NK-92 (cell line): ENCODE measurements around the gene SST.

Experiments used
- DNase-seq: peaks from one replicate; lab custom pipeline; 2025; ENCODE audit not compliant: unreplicated experiment; lab: John Stamatoyannopoulos, UW

SST gene

DNA sequence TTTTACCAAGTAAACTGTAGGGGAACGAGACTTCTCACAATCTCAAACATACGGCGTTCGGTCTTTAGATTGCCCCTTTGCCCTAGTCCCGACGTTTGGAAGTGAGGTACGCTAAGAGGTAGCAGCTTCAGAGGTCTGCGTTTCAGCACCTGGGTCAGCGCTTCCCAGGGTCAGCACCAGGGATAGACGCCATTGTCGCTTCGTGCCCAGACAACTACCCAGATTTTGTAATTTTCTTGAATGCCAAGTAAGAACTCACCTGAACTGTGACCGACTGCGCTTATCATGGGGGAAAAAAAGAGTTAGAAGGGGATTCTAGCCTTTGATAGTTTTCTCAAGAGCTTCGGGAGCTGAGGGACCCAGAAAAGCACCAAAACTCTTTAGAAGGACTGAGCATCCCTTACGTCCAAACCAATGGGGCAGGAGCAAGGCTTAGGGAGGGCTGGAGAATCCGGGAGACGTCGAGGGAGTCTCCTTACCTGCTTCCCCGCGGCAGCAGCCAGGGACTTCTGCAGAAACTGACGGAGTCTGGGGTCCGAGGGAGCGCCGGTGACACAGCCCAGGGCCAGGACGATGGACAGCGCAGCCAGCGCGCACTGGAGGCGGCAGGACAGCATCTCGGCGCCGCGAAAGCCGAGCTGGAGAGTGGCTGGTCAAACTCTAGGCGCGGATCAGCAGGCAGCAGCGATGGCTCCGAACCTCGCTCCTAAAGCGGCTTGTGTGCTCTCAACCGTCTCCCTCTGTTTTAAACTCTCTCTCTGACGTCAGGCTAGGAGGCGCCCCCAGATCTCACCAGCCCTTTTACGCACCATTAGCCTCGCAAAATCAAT is at the start of gene SST:
Gene SST (minus strand): TSS at position 720 of the 830 bp plus-strand sequence. CDS start 103 bp downstream, at position 617.
- no peak for DNase-seq

- DNase-seq: no peak
Measured at GRCh38 chr3:187719628-187720336, 49.6 kb upstream of the SST start.

DNA sequence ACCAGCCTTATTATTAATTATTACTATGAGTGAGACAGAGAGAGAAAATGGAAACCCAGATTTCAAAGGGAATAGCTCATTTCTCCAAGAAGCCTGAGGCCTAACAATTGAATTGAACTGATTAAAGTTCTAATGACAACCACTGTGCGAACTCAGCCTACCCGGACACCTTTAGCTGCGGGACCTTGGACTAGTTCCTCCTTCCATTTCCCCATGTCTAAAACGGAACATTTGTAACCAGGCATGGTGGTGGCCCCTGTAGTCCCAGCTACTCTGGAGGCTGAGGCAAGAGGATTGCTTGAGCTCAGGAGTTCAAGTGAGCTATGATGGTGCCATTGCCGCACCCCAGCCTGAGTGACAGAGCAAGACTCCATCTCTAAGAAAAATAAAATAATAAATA is 48.6 kb upstream of the SST start:
- DNase-seq: no peak

DNA sequence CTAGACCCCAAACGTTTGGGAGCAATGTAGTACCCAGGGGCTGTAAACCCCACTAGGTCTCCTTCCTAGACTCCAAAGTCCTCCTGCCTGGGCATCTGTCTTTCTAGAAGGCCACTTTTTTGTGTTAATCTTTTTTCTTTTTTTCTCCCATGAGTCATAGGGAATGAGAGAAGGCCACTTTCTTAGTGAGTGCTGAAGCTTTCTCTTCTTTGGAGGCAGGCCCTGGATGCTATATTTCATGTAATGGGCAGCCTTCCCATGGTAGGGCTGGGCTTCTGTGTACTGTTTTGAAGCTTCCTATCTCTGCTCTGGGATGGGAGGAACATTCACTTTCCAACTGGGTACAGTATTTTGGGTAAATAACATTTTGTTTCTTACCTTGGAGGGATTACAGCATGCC is 47.4 kb upstream of the SST start:
- DNase-seq: no peak

DNA sequence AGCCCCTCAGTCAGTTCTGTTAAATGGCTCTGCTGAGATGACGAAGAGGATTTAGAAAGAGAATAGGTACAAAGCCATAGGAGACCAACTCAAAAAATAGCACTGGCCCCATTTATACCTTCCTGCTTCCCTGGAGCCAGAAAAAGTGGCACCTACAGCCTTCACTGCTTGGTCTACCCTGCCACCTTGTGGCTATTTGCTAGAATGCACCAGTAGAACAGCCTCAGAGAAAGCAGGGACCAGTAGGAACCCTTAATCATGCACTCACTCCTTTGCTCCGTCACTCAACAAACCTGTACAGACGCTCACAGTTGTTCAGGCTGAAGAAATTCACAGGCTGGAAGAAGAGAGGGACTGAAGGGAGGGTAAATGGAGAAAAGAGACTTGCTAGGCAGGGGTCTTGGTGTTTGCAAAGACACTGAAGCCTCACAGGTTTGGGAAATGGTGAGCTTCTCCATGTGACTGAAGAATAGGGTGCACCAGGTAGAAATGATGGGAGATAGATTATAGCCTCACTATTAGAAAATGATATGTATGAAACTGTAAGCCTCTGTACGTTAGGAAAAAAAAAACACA is 44.3 kb upstream of the SST start:
- no peak for DNase-seq

- no peak for DNase-seq
Measured at GRCh38 chr3:187713504-187713903, 43.3 kb upstream of the SST start.

DNA sequence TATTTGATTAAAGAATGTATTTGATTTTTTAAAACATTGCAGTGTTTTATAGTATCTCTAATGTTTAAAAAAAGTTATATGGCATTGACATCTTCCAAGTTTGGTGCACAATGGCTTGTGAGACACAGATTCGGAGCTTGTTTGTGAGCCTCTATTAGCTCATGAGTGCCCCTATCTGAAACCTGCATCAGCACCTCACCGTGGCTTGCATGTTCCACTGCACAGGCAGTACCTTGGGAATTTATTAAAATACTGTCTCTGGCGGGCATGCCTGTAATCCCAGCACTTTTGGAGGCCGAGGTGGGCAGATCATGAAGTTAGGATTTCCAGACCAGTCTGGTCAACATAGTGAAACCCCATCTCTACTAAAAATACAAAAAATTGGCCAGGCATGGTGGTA is 39.0 kb upstream of the SST start:
- no peak for DNase-seq

DNA sequence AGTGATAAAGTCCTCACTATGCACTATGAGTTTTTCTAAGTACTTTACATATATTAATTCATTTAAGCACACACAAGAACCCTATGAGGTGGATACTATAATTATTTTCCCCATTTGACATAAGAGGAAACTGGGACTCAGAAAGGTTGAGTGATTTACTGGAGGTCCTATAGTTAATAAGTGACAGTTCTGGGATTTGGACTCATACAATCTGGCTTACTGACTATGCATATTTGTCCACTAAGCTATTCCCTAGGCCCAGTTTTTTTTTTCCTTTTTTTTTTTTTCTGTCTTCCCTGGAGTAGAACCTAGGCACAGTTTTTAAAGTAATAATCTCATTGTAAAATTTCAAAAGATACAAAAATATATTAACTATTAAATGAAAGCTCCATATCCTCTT is 38.5 kb upstream of the SST start:
- DNase-seq: no peak

DNA sequence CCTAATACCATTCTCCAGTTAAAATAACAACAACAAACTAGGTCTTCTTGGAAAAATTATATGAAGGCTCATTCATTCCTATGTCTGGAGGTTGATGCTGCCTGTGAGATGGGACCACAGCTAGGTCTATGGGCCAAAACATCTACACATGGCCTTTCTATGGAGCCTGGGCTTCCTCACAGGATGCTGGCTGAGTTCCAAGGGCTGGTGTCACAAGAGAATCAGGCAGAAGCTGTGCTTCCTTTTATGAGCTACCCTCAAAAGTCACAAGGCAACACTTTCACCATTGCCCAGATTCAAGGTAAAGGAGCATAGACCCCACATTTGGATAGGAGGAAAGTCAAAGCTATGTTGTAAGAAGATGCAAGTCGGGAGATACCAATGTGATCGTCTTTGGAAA is 36.8 kb upstream of the SST start:
- DNase-seq: no peak

DNA sequence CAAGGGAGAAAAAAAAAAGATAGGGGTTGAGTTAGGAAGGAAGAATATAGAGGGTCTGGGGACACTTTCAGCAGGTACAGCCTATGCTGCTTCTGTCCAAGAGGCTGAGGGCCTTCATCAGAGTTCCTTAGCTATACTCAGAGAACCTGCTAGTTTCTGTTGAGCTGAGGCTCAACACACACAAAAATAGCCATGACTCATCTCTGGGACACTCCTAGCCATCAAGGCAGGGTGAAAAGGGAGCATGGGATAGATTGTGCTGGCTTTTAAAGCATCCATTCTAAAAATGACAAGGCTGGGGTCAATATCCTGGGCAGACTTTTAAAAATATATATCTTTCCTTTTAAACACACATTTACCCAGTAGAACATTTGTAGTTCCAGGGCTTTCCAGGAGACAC is 35.0 kb upstream of the SST start:
- DNase-seq: no peak

DNA sequence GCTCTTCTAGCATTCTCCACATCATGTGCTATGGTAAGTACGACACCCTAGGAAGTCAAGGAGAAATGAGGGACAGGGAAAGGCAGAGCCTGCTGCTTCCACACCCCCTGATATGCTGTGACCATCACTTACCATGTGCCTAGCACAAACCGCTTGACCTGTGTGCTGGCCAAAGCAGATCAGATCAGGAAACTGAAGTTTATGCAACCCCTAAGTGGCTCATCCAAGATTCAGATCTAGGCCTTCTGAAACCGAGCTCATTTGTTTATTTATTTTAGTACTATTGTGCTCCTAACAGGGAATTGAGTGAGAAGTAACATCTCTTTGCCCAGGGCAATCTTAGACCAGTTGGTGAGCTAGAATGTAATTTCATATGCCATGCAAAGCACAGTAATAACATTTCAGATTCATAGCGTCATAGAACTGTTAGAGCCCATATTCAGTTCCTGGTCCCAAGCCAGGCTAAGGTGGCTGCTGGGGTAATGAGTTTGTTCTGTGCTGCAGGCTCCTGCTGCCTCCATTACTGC is 32.4 kb upstream of the SST start, which contains the start of gene RTP2:
Gene RTP2 (minus strand): TSS at position 51 of the 527 bp plus-strand sequence. CDS start 429 bp downstream, outside the sequence.
- no peak for DNase-seq

- DNase-seq: no peak
Measured at GRCh38 chr3:187700249-187700648, 30.1 kb upstream of the SST start.

DNA sequence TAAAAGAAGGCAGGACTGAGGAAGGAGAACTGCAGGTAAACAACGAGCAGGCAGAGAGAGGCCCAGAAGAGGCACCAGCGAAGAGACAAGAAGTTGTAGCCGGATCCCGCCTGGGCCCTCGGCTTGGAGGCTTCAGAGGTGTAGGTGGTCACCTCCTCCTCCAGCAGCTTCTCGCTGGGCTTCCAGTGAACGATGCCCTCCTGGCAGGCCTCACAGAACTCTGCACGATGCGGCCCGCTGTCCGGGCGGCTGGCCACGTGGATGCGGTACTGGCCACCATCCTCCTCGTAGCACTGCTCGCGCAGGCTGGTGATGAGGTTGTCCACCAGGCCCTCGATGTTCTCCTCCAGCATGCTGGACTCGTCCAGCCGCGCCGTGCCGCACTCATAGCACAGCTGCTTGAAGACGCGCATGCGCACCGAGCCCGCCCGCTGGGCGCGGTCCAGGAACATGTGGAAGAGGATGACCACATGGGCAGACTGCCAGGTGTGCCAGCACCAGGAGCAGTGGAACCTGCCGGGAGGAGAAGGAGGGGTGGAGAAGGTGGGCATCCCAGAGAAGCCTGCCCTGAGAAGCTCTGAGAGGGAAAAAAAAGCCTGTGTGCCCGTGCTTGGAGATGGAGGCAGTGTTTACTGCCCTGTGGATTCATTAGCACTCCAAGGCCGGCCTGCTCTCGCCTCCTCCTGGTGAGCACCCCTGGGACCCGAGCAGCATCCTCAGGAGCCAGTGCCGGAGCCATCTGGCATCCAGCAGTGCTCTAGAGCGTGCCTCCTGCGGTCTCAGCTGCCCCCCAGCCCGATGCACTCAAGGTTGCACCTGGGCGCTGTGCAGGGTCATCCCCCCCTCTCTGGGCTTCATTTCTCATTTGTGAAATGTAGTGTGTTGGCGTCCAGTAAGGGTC is 28.6 kb upstream of the SST start:
- DNase-seq: no peak

- no peak for DNase-seq
Measured at GRCh38 chr3:187696021-187696420, 25.8 kb upstream of the SST start.

DNA sequence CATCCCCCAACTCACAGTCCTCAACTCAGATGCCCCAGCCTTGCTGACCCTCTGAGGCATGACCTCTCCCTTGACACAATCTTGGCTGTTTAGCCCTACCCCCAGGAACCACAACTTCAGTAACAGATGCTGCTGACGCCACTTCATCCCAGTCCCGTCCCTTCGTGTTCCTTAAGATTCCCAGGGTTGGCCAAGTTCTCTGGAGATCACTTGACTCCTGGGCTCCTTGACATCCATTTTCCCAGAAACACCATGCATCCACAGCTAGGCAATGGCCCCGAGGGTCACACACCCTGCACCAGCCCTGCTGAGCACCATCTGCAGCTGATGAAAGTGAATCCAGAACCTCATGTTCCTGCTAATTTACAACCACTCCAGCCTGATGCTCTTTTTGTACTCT is 25.3 kb upstream of the SST start:
- no peak for DNase-seq

GRCh38 chr3:187694801-187695200 is 24.6 kb upstream of the SST start:
- no peak for DNase-seq

DNA sequence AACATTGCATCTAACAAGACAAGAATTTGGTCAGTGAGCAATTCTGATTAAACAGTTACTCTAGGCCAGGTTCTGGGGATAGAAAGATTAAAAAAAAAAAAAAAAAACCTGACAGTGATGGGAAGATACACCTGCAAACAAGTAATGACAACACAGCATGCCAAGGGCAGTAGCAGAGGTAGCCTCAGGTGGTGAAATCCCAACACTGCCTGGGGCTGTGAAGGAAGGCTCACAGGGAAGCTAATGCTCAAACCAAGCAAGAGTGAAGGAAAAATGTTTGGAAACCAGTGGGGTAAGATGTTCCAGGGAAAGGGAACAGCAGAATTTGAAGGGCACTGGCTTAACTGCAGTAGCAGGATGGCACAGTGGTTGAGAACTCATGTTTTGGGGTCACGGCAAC is 23.2 kb upstream of the SST start:
- DNase-seq: no peak

GRCh38 chr3:187689984-187690383 is 19.8 kb upstream of the SST start:
- DNase-seq: no peak

DNA sequence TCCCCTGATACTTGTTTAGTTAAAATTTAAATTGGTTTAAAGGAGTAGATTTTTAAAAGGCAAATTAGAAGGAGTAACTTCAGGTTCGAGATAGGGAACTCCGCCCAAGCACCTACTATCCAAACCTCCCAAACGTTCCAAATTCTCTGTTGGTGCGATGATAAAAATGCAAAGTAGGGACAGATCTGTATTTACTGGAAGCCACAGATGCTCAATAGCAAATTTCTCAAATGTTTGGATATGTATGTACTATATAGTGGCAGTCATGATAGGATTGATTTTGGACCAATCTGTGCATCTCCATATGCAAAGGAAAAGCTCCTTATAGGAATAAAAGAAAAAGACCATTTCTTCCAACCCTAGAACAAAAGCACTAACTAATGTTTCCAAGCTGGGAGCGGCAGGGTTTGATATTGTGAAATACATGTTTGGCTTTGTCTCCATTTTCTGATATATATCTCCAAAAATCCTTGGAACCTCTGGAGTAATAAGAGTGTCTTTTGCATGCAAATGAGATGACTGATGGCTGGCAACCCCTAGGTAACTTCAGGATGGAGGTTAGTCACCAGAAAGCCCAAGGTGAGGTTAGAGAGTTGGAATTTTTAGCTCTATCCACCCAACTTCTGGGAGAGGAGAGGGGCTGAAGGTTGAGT is 16.6 kb upstream of the SST start:
- no peak for DNase-seq

- no peak for DNase-seq
Measured at GRCh38 chr3:187685948-187686347, 15.8 kb upstream of the SST start.
